Trophoblast cell (in vitro differentiated cells and primary cell): ENCODE results near the gene DCAF5.

ENCODE experiments used
- DNase-seq, 2 donors: peaks; one replicate each; pipeline ENCODE4 v3.0.0-alpha.2; 2016
- H2AFZ ChIP-seq: 2 replicates; pipeline ENCODE4 v1.6.1; 2013; ENCODE audit warnings: low read length, moderate library complexity, mild to moderate bottlenecking; ENCODE audit not compliant: insufficient read depth, poor library complexity
- H2AK5ac ChIP-seq: 2 replicates; pipeline ENCODE4 v1.6.1; 2013; ENCODE audit warnings: mild to moderate bottlenecking, low read length
- H2BK120ac ChIP-seq: 2 replicates; pipeline ENCODE4 v1.6.1; 2013; ENCODE audit warnings: low read length, mild to moderate bottlenecking, moderate library complexity; ENCODE audit not compliant: insufficient read depth, poor library complexity
- H2BK12ac ChIP-seq: 2 replicates; pipeline ENCODE4 v1.6.1; 2013; ENCODE audit warnings: mild to moderate bottlenecking, low read length, moderate library complexity
- H2BK5ac ChIP-seq: 2 replicates; pipeline ENCODE4 v1.6.1; 2013; ENCODE audit warnings: low read length, low read depth, moderate library complexity, mild to moderate bottlenecking; ENCODE audit not compliant: poor library complexity
- H3K14ac ChIP-seq: 2 replicates; pipeline ENCODE4 v1.6.1; 2013; ENCODE audit warnings: mild to moderate bottlenecking, low read length
- H3K18ac ChIP-seq: 2 replicates; pipeline ENCODE4 v1.6.1; 2013; ENCODE audit warnings: mild to moderate bottlenecking, low read length
- H3K23ac ChIP-seq: 2 replicates; pipeline ENCODE4 v1.6.1; 2013; ENCODE audit warnings: low read length
- H3K27ac ChIP-seq: 2 replicates; pipeline ENCODE4 v1.5.1; 2013; ENCODE audit warnings: low read depth, mild to moderate bottlenecking, inconsistent platforms, low read length, moderate library complexity
- H3K27me3 ChIP-seq: 2 replicates; pipeline ENCODE4 v1.6.1; 2013; ENCODE audit warnings: inconsistent platforms, mild to moderate bottlenecking, low read length, moderate library complexity; ENCODE audit not compliant: insufficient read depth
- H3K36me3 ChIP-seq, 2 experiments: 1 replicate in 1 of 2; 2 replicates in 1 of 2; pipeline ENCODE4 v1.6.1; 2013; ENCODE audit warnings: low read length in 2 of 2, mild to moderate bottlenecking in 2 of 2, moderate library complexity in 1 of 2; ENCODE audit not compliant: insufficient read depth in 2 of 2, control insufficient read depth in 1 of 2
- H3K4ac ChIP-seq: 2 replicates; pipeline ENCODE4 v1.6.1; 2013; ENCODE audit warnings: low read depth, mild to moderate bottlenecking, low read length, moderate library complexity
- H3K4me1 ChIP-seq, 2 experiments: 1 replicate in 1 of 2; 2 replicates in 1 of 2; pipeline ENCODE4 v1.6.1; 2013; ENCODE audit warnings: low read length in 2 of 2, mild to moderate bottlenecking in 2 of 2, moderate library complexity in 1 of 2; ENCODE audit not compliant: insufficient read depth in 2 of 2, control insufficient read depth in 1 of 2
- H3K4me2 ChIP-seq: 2 replicates; pipeline ENCODE4 v1.6.1; 2013; ENCODE audit warnings: inconsistent platforms, mild to moderate bottlenecking, low read length, moderate library complexity
- H3K4me3 ChIP-seq: 2 replicates; pipeline ENCODE4 v1.5.1; 2013; ENCODE audit warnings: mild to moderate bottlenecking, low read depth, low read length, inconsistent platforms
- H3K79me1 ChIP-seq: one replicate; pipeline ENCODE4 v1.6.1; 2013; ENCODE audit warnings: low read length
- H3K79me2 ChIP-seq: 2 replicates; pipeline ENCODE4 v1.6.1; 2013; ENCODE audit warnings: low read length, mild to moderate bottlenecking; ENCODE audit not compliant: control insufficient read depth, insufficient read depth, poor library complexity
- H3K9ac ChIP-seq: 2 replicates; pipeline ENCODE4 v1.6.1; 2013; ENCODE audit warnings: mild to moderate bottlenecking, low read length
- H3K9me3 ChIP-seq: 2 replicates; pipeline ENCODE4 v1.6.1; 2013; ENCODE audit warnings: low read depth, mild to moderate bottlenecking, control low read depth, inconsistent platforms, low read length; ENCODE audit not compliant: insufficient read depth
- H4K12ac ChIP-seq: 2 replicates; pipeline ENCODE4 v1.6.1; 2013; ENCODE audit warnings: low read depth, mild to moderate bottlenecking, low read length, moderate library complexity
- H4K8ac ChIP-seq: 2 replicates; pipeline ENCODE4 v1.6.1; 2013; ENCODE audit warnings: low read depth, mild to moderate bottlenecking, low read length, moderate library complexity
- H4K91ac ChIP-seq: one replicate; pipeline ENCODE4 v1.6.1; 2013; ENCODE audit warnings: low read depth, mild to moderate bottlenecking, low read length, moderate library complexity
- WGBS: extraction: QIAGEN DNeasy Blood & Tissue Kit; methylation state at CpG from one replicate; pipeline ENCODE4 v1.1.7; 2013; ENCODE audit warnings: missing lambda C conversion rate; ENCODE audit not compliant: insufficient read length, insufficient coverage; ENCODE audit errors: extremely low coverage; 5-methylcytosine and 5-hydroxymethylcytosine counted together

The DCAF5 gene

GRCh38 chr14:69039288-69039628 lies 113.7 kb downstream of the DCAF5 start:
- Histone ChIP-seq H3K79me1 (peaks cover 6% of the 10 kb centered on the region), H4K12ac (no peak overlapping the region), H3K36me3 (no peaks in the 10 kb centered on the region), H4K8ac (no peak overlapping the region), H2BK5ac (no peak overlapping the region), H2BK120ac (no peak overlapping the region), H3K18ac (no peak overlapping the region), H3K27ac (no peak overlapping the region), H3K27me3 (no peaks in the 10 kb centered on the region), H3K4me2 (no peak overlapping the region), H2AK5ac (no peak overlapping the region), H3K9ac (no peak overlapping the region), H3K14ac (no peak overlapping the region), H3K9me3 (no peaks in the 10 kb centered on the region), H3K23ac (no peak overlapping the region), H3K4me3 (no peak overlapping the region), H4K91ac (no peak overlapping the region), H2BK12ac (no peak overlapping the region), H3K4ac (no peak overlapping the region), H2AFZ (no peak overlapping the region), H3K4me1 (peaks cover 20 to 23% of the 10 kb centered on the region in 2 experiments), H3K79me2 (no peaks in the 10 kb centered on the region)
- peak; percentile 35 to 74 for DNase-seq

GRCh38 chr14:69038455-69039287 lies 114.2 kb downstream of the DCAF5 start:
- peak overlapping the region; percentile 15 for H2BK12ac ChIP-seq
- no peak for DNase-seq
- WGBS, result no CpG with 5 or more reads among the region's 7 CpGs

GRCh38 chr14:69037790-69038454 lies 115.0 kb downstream of the DCAF5 start:
- H3K79me2 ChIP-seq, result no peaks in the 10 kb centered on the region
- no peak overlapping the region for H3K4me2 ChIP-seq
- no CpG with 5 or more reads among the region's 7 CpGs for WGBS
- H2AFZ ChIP-seq, result peak overlapping the region; percentile 11
- no peak overlapping the region for H2BK120ac ChIP-seq
- H3K27ac ChIP-seq, result no peak overlapping the region
- H2AK5ac ChIP-seq, result no peak overlapping the region
- H3K4ac ChIP-seq, result no peak overlapping the region
- no peaks in the 10 kb centered on the region for H3K27me3 ChIP-seq
- H4K8ac ChIP-seq, result no peak overlapping the region
- H3K79me1 ChIP-seq, result peaks cover 6% of the 10 kb centered on the region
- no peak overlapping the region for H3K14ac ChIP-seq
- no peak overlapping the region for H4K91ac ChIP-seq
- no peak overlapping the region for H2BK12ac ChIP-seq
- no peaks in the 10 kb centered on the region for H3K9me3 ChIP-seq
- H3K9ac ChIP-seq, result no peak overlapping the region
- H3K23ac ChIP-seq, result no peak overlapping the region
- peaks cover 13 to 14% of the 10 kb centered on the region in 2 experiments for H3K4me1 ChIP-seq
- DNase-seq, result no peak
- no peak overlapping the region for H2BK5ac ChIP-seq
- H3K36me3 ChIP-seq, result no peaks in the 10 kb centered on the region
- no peak overlapping the region for H4K12ac ChIP-seq
- H3K18ac ChIP-seq, result no peak overlapping the region
- H3K4me3 ChIP-seq, result no peak overlapping the region

More at GRCh38 chr14:69038455-69039287, 114.2 kb downstream of the DCAF5 start:
- H3K79me2 ChIP-seq, result no peaks in the 10 kb centered on the region
- H4K91ac ChIP-seq, result no peak overlapping the region
- H4K8ac ChIP-seq, result no peak overlapping the region
- H3K27ac ChIP-seq, result no peak overlapping the region
- H2BK120ac ChIP-seq, result peak overlapping the region; percentile 56
- H3K23ac ChIP-seq, result no peak overlapping the region
- H3K4me2 ChIP-seq, result no peak overlapping the region
- H3K36me3 ChIP-seq, result no peaks in the 10 kb centered on the region
- H3K9me3 ChIP-seq, result no peaks in the 10 kb centered on the region
- no peak overlapping the region for H3K4ac ChIP-seq
- H3K9ac ChIP-seq, result no peak overlapping the region
- no peak overlapping the region for H2BK5ac ChIP-seq
- H2AK5ac ChIP-seq, result peak overlapping the region; percentile 53
- H3K18ac ChIP-seq, result no peak overlapping the region
- peak overlapping the region; percentile 9 for H3K14ac ChIP-seq
- no peak overlapping the region for H3K4me3 ChIP-seq
- peaks cover 14 to 17% of the 10 kb centered on the region in 2 experiments for H3K4me1 ChIP-seq
- H3K79me1 ChIP-seq, result peaks cover 6% of the 10 kb centered on the region
- no peak overlapping the region for H4K12ac ChIP-seq
- peak overlapping the region; percentile 53 for H2AFZ ChIP-seq
- no peaks in the 10 kb centered on the region for H3K27me3 ChIP-seq

GRCh38 chr14:69036757-69037506 lies 116.0 kb downstream of the DCAF5 start:
- peak overlapping the region; percentile 35 for H2AFZ ChIP-seq
- DNase-seq, result no peak
- peak overlapping the region; percentile 79 for H2AK5ac ChIP-seq
- H4K12ac ChIP-seq, result no peak overlapping the region
- peaks cover 6% of the 10 kb centered on the region for H3K79me1 ChIP-seq
- H2BK5ac ChIP-seq, result no peak overlapping the region
- H3K9ac ChIP-seq, result no peak overlapping the region
- H3K4me3 ChIP-seq, result no peak overlapping the region
- no peaks in the 10 kb centered on the region for H3K79me2 ChIP-seq
- H2BK120ac ChIP-seq, result no peak overlapping the region
- no peak overlapping the region for H3K18ac ChIP-seq
- peak overlapping the region; percentile 20 for H4K91ac ChIP-seq
- H3K4ac ChIP-seq, result no peak overlapping the region
- H3K4me1 ChIP-seq, result peaks cover 13 to 14% of the 10 kb centered on the region in 2 experiments
- H4K8ac ChIP-seq, result peak overlapping the region; percentile 31
- H3K9me3 ChIP-seq, result no peaks in the 10 kb centered on the region
- H3K23ac ChIP-seq, result no peak overlapping the region
- no peaks in the 10 kb centered on the region for H3K27me3 ChIP-seq
- no peaks in the 10 kb centered on the region for H3K36me3 ChIP-seq
- peak overlapping the region; percentile 16 for H3K14ac ChIP-seq
- H3K4me2 ChIP-seq, result no peak overlapping the region
- H2BK12ac ChIP-seq, result peak overlapping the region; percentile 82
- no CpG with 5 or more reads among the region's 10 CpGs for WGBS
- no peak overlapping the region for H3K27ac ChIP-seq
